Activated CD8-positive, alpha-beta memory T cell treated with anti-CD3 and anti-CD28 coated beads, Interleukin-2, amount 50 U/mL, for 1 hour (primary cell): ENCODE results near the gene ARPC1B.

Source experiments
- DNase-seq: peaks from one replicate; pipeline ENCODE4 v3.0.0-alpha.2; 2020; ENCODE audit errors: extremely low read depth

ARPC1B gene

GRCh38 chr7:99389772-99390171 lies 15.2 kb downstream of the ARPC1B start:
- no peak for DNase-seq

- no peak for DNase-seq
Measured at GRCh38 chr7:99390941-99391602, 16.5 kb downstream of the ARPC1B start.

GRCh38 chr7:99392046-99392445 lies 17.5 kb downstream of the ARPC1B start:
- no peak for DNase-seq

GRCh38 chr7:99392659-99393354 lies 18.3 kb downstream of the ARPC1B start:
- DNase-seq = peak; percentile 68

- DNase-seq = no peak
Measured at GRCh38 chr7:99393355-99394187, 19.0 kb downstream of the ARPC1B start.

GRCh38 chr7:99394188-99394502 lies 19.6 kb downstream of the ARPC1B start:
- no peak for DNase-seq

- no peak for DNase-seq
Measured at GRCh38 chr7:99395616-99396327, 21.2 kb downstream of the ARPC1B start.

- DNase-seq = no peak
Measured at GRCh38 chr7:99396418-99397296, 22.1 kb downstream of the ARPC1B start.

GRCh38 chr7:99397297-99397983 lies 22.9 kb downstream of the ARPC1B start:
- DNase-seq = no peak

- DNase-seq = no peak
Measured at GRCh38 chr7:99398891-99399445, 24.4 kb downstream of the ARPC1B start.

- no peak for DNase-seq
Measured at GRCh38 chr7:99399597-99399996, 25.1 kb downstream of the ARPC1B start.

- no peak for DNase-seq
Measured at GRCh38 chr7:99402854-99403253, 28.3 kb downstream of the ARPC1B start.

GRCh38 chr7:99403764-99404163 lies 29.2 kb downstream of the ARPC1B start:
- DNase-seq = no peak

GRCh38 chr7:99404235-99404976 lies 29.9 kb downstream of the ARPC1B start:
- no peak for DNase-seq

- no peak for DNase-seq
Measured at GRCh38 chr7:99404977-99405320, 30.4 kb downstream of the ARPC1B start.

GRCh38 chr7:99406557-99406956 lies 32.0 kb downstream of the ARPC1B start:
- no peak for DNase-seq

GRCh38 chr7:99407872-99408378 lies 33.4 kb downstream of the ARPC1B start:
- no peak for DNase-seq

GRCh38 chr7:99408379-99409191 lies 34.1 kb downstream of the ARPC1B start, which contains the start of the genes BUD31 and PDAP1:
BUD31 (plus strand) TSS chr7:99408969; CDS start chr7:99411093, 2,124 bp downstream.
PDAP1 (minus strand) TSS chr7:99408597; CDS start chr7:99408548, 49 bp downstream.
- DNase-seq = peak; percentile 86
